ENCODE measurements around the gene MAPK10. TPM values are rescaled to one million over a fixed set of nuclear protein-coding genes. Genes with fewer than 3 reads are reported as not detected.

The MAPK10 gene
- polyA plus RNA-seq, 2 of the 4 experiments (the other 2 are of a cell fraction) = 1.4 to 3.4 TPM

DNA sequence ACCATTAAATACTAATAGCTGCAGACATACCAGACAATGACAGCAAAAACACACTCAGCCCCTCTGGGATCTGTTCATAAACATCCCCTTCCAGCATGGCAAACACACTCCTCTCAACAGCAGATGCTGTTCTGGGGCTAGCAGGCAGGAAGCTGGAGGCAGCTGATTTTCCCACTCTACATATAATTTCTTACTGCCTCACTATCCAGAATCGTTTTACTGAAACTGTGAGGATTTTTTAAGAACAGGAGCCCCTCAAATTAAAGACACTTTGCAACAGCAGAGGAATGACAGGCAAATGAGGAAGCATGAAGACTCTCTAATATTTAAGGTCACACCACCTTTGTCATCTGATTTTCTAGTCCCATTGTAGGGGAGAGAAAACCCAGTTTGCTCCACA is 2.2 kb downstream of the MAPK10 start (continued):
- TF ChIP-seq, protein P1, sequence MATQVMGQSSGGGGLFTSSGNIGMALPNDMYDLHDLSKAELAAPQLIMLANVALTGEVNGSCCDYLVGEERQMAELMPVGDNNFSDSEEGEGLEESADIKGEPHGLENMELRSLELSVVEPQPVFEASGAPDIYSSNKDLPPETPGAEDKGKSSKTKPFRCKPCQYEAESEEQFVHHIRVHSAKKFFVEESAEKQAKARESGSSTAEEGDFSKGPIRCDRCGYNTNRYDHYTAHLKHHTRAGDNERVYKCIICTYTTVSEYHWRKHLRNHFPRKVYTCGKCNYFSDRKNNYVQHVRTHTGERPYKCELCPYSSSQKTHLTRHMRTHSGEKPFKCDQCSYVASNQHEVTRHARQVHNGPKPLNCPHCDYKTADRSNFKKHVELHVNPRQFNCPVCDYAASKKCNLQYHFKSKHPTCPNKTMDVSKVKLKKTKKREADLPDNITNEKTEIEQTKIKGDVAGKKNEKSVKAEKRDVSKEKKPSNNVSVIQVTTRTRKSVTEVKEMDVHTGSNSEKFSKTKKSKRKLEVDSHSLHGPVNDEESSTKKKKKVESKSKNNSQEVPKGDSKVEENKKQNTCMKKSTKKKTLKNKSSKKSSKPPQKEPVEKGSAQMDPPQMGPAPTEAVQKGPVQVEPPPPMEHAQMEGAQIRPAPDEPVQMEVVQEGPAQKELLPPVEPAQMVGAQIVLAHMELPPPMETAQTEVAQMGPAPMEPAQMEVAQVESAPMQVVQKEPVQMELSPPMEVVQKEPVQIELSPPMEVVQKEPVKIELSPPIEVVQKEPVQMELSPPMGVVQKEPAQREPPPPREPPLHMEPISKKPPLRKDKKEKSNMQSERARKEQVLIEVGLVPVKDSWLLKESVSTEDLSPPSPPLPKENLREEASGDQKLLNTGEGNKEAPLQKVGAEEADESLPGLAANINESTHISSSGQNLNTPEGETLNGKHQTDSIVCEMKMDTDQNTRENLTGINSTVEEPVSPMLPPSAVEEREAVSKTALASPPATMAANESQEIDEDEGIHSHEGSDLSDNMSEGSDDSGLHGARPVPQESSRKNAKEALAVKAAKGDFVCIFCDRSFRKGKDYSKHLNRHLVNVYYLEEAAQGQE (IDR thresholded peaks at IDR 0.05) = no peak
- TF ChIP-seq RARB (CRISPR knock-in tag; IDR thresholded peaks at IDR 0.05) = no peak
- TF ChIP-seq JUN (IDR thresholded peaks at IDR 0.05) = no peak
- TF ChIP-seq, protein P2, sequence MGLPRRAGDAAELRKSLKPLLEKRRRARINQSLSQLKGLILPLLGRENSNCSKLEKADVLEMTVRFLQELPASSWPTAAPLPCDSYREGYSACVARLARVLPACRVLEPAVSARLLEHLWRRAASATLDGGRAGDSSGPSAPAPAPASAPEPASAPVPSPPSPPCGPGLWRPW (IDR thresholded peaks at IDR 0.05) = no peak
- no peak for TF ChIP-seq CHD4 (IDR thresholded peaks at IDR 0.05; ENCODE audit: borderline replicate concordance)
- TF ChIP-seq POLR2AphosphoS2 (conservative IDR thresholded peaks at IDR 0.05; ENCODE audit: low read length) = no peak

DNA sequence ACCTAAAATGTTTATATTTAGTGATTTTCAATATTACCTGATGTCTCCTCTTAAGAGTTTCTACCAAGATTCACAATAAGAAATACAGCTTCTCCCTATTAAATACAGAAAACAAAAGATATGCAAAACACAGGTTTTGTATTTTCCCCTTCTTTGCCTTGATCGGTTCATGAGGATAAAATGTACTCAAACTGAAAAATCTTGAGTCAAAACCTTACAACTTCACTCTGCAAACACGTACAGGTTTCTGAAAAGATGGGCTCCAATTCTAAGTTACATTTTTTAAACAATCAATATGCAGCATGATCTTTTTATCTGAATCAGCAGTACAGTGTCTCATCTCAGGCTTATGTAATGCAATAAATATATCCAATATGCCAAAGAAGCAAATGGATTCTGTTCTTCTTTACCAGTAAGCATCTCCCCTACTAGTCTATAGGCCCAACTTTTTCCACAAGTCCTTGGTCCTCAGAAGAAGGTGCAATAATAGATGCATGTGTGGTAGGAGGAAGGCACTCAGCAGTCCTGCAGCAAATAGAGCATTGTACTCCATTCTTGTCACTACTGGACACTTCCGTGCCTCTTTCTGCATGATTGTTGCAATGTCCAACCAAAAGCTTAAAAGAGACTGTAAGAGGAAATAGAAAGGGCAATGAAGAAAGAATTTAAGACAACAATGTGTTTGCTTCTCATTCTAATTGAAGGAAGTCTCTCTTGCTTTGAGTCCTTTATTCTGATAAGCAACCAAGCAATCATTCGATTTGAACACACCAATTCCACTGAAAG is 3.2 kb downstream of the MAPK10 start:
- TF ChIP-seq MYC (IDR thresholded peaks at IDR 0.05; ENCODE audit: borderline replicate concordance, low read length) (no peak), GATA3 (IDR thresholded peaks at IDR 0.05; ENCODE audit: borderline replicate concordance) (no peak), ZSCAN20 (CRISPR knock-in tag; IDR thresholded peaks at IDR 0.05) (no peak), FOSB (CRISPR knock-in tag; IDR thresholded peaks at IDR 0.05) (no peak), TFCP2L1 (CRISPR knock-in tag; IDR thresholded peaks at IDR 0.05) (no peak), EHF (CRISPR knock-in tag; IDR thresholded peaks at IDR 0.05) (no peak), NR3C1 (IDR thresholded peaks at IDR 0.05) (no peak), MAZ (IDR thresholded peaks at IDR 0.05; ENCODE audit: borderline replicate concordance, low read depth, low read length) (no peak), HDAC2 (IDR thresholded peaks at IDR 0.05) (no peak), ZFP36 (IDR thresholded peaks at IDR 0.05; ENCODE audit: borderline replicate concordance, partially characterized antibody) (no peak), JUN (IDR thresholded peaks at IDR 0.05) (no peak), HEYL (CRISPR knock-in tag; IDR thresholded peaks at IDR 0.05) (no peak), KDM5A (IDR thresholded peaks at IDR 0.05) (no peak), SREBF2 (IDR thresholded peaks at IDR 0.05) (no peak), HOXA7 (CRISPR knock-in tag; IDR thresholded peaks at IDR 0.05) (no peak), POLR2A (IDR thresholded peaks at IDR 0.05; ENCODE audit: low read length) (no peak)
- TF ChIP-seq, protein P1 (IDR thresholded peaks at IDR 0.05) = no peak
- TF ChIP-seq, protein P3, sequence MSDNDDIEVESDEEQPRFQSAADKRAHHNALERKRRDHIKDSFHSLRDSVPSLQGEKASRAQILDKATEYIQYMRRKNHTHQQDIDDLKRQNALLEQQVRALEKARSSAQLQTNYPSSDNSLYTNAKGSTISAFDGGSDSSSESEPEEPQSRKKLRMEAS (IDR thresholded peaks at IDR 0.05) = no peak
- POLR2A ChIA-PET = no interaction called here
- 71% methylated on average over 4 of the region's 4 CpGs for WGBS (ENCODE audit: missing lambda C conversion rate)
- H3K27ac ChIP-seq = no peak overlapping the region
- H3K9me3 ChIP-seq = no peaks in the 10 kb centered on the region
- DNase-seq (ENCODE audit: low read depth in 1 of 2, low spot score in 1 of 2) = no peak
- H3K4me2 ChIP-seq = no peak overlapping the region
- H3K4me1 ChIP-seq = no peaks in the 10 kb centered on the region
- no peak for ATAC-seq
- no peak for FAIRE-seq
- H3K4me3 ChIP-seq = no peak overlapping the region
- CTCF ChIA-PET = no interaction called here
